ENCODE results near the gene SAMD4B. TPM values are rescaled to one million over a fixed set of nuclear protein-coding genes. Genes with fewer than 3 reads are reported as not detected.

SAMD4B gene
- total and polyA plus RNA-seq, 2 of the 8 experiments (the other 6 are each of a cell fraction or from before 2014, with no cell fraction given) = 137 to 158 TPM

DNA sequence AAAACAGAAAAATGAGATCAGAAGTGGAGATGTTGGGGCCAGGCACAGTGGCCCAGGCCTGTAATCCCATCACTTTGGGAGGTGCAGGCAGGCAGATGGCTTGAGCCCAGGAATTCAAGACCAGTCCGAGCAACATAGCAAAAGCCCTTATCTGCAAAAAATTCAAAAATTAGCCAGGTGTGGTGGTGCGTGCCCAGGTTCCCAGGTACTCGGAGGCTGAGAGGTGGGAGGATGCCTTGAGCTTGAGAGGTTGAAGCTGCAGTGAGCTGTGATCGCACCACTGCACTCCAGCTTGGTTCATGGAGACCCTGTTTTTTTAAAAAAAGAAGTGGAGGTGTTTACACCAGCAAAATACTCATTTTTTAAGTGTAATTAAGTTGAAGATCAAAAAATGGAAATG is 57.8 kb downstream of the SAMD4B start:
- Histone ChIP-seq H3K27me3 (replicated peaks in 1 of 4; ENCODE audit: control insufficient read depth in 3 of 4, extremely low read depth in 1 of 4, insufficient read depth in 3 of 4, low read length in 3 of 4) (no peaks in the 10 kb centered on the region), H3K18ac (ENCODE audit: extremely low read depth, low read length) (no peak overlapping the region), H2BK12ac (ENCODE audit: low read depth, low read length) (no peak overlapping the region), H2AFZ (ENCODE audit: low read length) (no peak overlapping the region), H3K23ac (ENCODE audit: insufficient read length) (no peak overlapping the region), H3K9me3 (ENCODE audit: insufficient read depth in 2 of 2, low read depth in 1 of 2, low read length in 1 of 2) (no peaks in the 10 kb centered on the region), H4K8ac (ENCODE audit: extremely low read depth, insufficient read depth, low read length) (no peak overlapping the region), H2BK15ac (ENCODE audit: low read length) (no peak overlapping the region), H3K79me1 (ENCODE audit: low read depth, low read length) (no peaks in the 10 kb centered on the region), H3K14ac (ENCODE audit: insufficient read length) (no peak overlapping the region), H2BK20ac (ENCODE audit: low read length) (no peak overlapping the region), H3K9ac (replicated peaks in 1 of 4; ENCODE audit: extremely low read depth in 1 of 4, low read depth in 3 of 4, low read length in 3 of 4) (no peak overlapping the region), H2BK5ac (ENCODE audit: low read depth, low read length) (no peak overlapping the region), H3K79me2 (ENCODE audit: control insufficient read depth in 1 of 2, insufficient read depth in 2 of 2, low read length in 2 of 2) (no peaks in the 10 kb centered on the region), H3K4me1 (replicated peaks in 1 of 4; ENCODE audit: control insufficient read depth in 3 of 4, insufficient read depth in 4 of 4, low read length in 3 of 4) (peaks cover 6 to 24% (median 15%) of the 10 kb centered on the region in 4 experiments), H3K56ac (replicated peaks; ENCODE audit: insufficient read length, low read depth, low read length) (no peak overlapping the region), H2AK5ac (ENCODE audit: low read depth, low read length) (no peak overlapping the region), H3K23me2 (ENCODE audit: low read depth, low read length) (peaks cover 12% of the 10 kb centered on the region; the same call in 1 of the 2 replicates), H4K5ac (ENCODE audit: insufficient read length, low read depth, low read length) (no peak overlapping the region), H3K4me3 (ENCODE audit: extremely low read depth in 1 of 4, insufficient read depth in 2 of 4, low read depth in 3 of 4, low read length in 4 of 4) (no peak overlapping the region), H2BK120ac (replicated peaks; ENCODE audit: low read depth, low read length) (no peak overlapping the region), H3K4me2 (ENCODE audit: insufficient read depth in 1 of 2, low read depth in 2 of 2, low read length in 2 of 2) (no peak overlapping the region), H3K27ac (ENCODE audit: low read depth, low read length) (no peak overlapping the region), H4K20me1 (replicated peaks in 1 of 2; ENCODE audit: control insufficient read depth in 1 of 2, insufficient read depth in 2 of 2, low read length in 2 of 2) (peaks cover 2 to 7% of the 10 kb centered on the region in 2 experiments), H4K91ac (replicated peaks; ENCODE audit: insufficient read length, low read length) (no peak overlapping the region), H3K4ac (replicated peaks; ENCODE audit: insufficient read length, low read depth, low read length) (no peak overlapping the region), H3K36me3 (ENCODE audit: control insufficient read depth in 2 of 4, insufficient read depth in 4 of 4, low read length in 3 of 4) (peaks cover 0 to 3% (median 1%) of the 10 kb centered on the region in 4 experiments; a peak in 2 of 8 replicates)
- POLR2A ChIA-PET (ENCODE audit: partially characterized antibody) = interaction anchor here (1.1 to 14.3 kb wide), 8 partner anchors 6 to 58 kb away, joined by 3 to 234 read pairs (median 14); partner anchors contain the start of genes MED29, PAF1, PLEKHG2 and RPS16
- WGBS, 2 experiments (ENCODE audit: extremely low coverage in 1 of 2, insufficient coverage in 1 of 2, insufficient read length in 1 of 2, insufficient replicate concordance in 2 of 2, low coverage in 1 of 2, low lambda C conversion rate in 2 of 2, missing lambda C conversion rate in 1 of 2) = 87% methylated on average over 4 of the region's 4 CpGs; no CpG with 5 or more reads in 1 of the 2 experiments
- CTCF ChIA-PET (ENCODE audit: partially characterized antibody) = interaction anchor here (1.0 to 9.5 kb wide), 5 partner anchors 8 to 19 kb away, joined by 3 to 128 read pairs (median 4); partner anchors contain the start of genes MED29, PAF1 and PLEKHG2
- DNase-seq (ENCODE audit: low read depth in 1 of 2, low spot score in 2 of 2) (no peak), FAIRE-seq (no peak)
- TF ChIP-seq KDM5A (IDR thresholded peaks at IDR 0.05; ENCODE audit: low read length) (no peak), EP300 (IDR thresholded peaks at IDR 0.05; ENCODE audit: borderline replicate concordance in 1 of 2, low read depth in 2 of 2, low read length in 2 of 2) (no peak), TAF7 (optimal IDR thresholded peaks at IDR 0.05; ENCODE audit: borderline replicate concordance, low read depth, low read length) (no peak), JUN (IDR thresholded peaks at IDR 0.05; ENCODE audit: low read depth, low read length) (no peak), TCF12 (IDR thresholded peaks at IDR 0.05; ENCODE audit: low read depth, low read length) (no peak), TBP (IDR thresholded peaks at IDR 0.05; ENCODE audit: low read depth, low read length) (no peak), CBX5 (IDR thresholded peaks at IDR 0.05; ENCODE audit: low read depth, low read length) (no peak), RFX5 (IDR thresholded peaks at IDR 0.05; ENCODE audit: borderline replicate concordance, low read depth, low read length) (no peak), SIRT6 (IDR thresholded peaks at IDR 0.05; ENCODE audit: low read length) (no peak), BACH1 (IDR thresholded peaks at IDR 0.05; ENCODE audit: low read length) (no peak), BRCA1 (IDR thresholded peaks at IDR 0.05; ENCODE audit: low read depth, low read length) (no peak), POU5F1 (IDR thresholded peaks at IDR 0.05; ENCODE audit: low read depth, low read length) (no peak), RAD21 (IDR thresholded peaks at IDR 0.05 in 1 of 2, conservative IDR thresholded peaks at IDR 0.05 in 1 of 2; ENCODE audit: low read depth in 2 of 2, low read length in 2 of 2) (no peak), TEAD4 (IDR thresholded peaks at IDR 0.05; ENCODE audit: low read depth, low read length) (no peak), SUZ12 (IDR thresholded peaks at IDR 0.05; ENCODE audit: low read length) (no peak)

All from H1 (cell line).